DMS 273 treated with DMSO at 0.1 percent for 48 hours (cell line): ENCODE data around the gene RGS14.
"Not testable (repeated sequence)": the region's sequence is repeated elsewhere in the genome, so short reads cannot be mapped to it uniquely, and the experiment has no call there.

Experiments
- DNase-seq: peaks from one replicate; lab custom pipeline; 2025; lab: John Stamatoyannopoulos, UW

The RGS14 gene

DNA sequence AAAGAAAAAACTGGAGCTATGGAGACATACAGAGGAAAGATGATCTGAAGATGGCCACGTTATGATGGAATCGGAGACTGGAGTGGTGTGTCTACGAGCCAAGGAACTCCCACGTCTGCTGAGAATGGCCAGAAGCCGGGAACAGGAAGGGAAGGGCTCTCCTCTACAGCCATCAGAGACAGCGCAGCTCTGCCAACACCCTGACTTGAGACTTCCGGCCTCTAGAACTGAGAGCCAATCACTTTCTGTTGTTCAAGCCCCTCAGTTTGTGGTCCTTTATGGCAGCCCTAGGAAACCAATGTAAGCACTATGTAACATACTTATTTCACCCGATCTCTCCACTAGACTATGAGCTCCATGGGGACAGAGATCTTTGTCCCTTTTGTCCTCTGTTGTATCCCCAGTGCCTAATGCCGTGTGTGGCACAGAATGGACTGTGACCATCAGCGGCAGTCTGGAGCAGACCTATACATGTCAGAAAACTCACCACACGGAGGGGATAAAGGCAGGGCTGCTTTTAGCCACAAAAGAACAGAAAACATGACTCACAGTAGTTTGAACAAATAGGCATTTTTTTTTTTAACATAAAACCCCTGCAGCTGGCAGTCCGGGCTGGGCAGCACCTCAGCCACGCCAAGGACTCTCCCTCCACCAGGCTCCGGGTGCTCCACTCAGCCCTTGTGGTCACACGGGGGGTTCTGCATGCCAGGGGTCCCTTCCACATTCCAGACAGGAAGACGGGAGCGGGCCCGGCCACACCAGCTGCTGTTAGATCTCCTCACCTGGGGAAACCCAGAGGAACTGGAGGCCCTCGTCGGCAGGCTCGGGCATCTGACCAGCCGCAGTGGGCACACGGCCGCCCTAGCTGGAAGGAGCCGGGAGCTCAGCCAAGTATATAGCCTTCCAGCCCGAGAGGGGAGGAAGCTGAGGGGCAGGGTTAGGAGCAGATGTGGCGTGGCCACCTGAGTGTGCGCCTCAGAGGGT is 29.9 kb upstream of the RGS14 start:
- no peak for DNase-seq

- no peak for DNase-seq
These were observed 29.0 kb upstream of the RGS14 start for GRCh38 chr5:177328545-177329231.

- DNase-seq = no peak
These were observed 27.8 kb upstream of the RGS14 start for GRCh38 chr5:177329883-177330282.

DNA sequence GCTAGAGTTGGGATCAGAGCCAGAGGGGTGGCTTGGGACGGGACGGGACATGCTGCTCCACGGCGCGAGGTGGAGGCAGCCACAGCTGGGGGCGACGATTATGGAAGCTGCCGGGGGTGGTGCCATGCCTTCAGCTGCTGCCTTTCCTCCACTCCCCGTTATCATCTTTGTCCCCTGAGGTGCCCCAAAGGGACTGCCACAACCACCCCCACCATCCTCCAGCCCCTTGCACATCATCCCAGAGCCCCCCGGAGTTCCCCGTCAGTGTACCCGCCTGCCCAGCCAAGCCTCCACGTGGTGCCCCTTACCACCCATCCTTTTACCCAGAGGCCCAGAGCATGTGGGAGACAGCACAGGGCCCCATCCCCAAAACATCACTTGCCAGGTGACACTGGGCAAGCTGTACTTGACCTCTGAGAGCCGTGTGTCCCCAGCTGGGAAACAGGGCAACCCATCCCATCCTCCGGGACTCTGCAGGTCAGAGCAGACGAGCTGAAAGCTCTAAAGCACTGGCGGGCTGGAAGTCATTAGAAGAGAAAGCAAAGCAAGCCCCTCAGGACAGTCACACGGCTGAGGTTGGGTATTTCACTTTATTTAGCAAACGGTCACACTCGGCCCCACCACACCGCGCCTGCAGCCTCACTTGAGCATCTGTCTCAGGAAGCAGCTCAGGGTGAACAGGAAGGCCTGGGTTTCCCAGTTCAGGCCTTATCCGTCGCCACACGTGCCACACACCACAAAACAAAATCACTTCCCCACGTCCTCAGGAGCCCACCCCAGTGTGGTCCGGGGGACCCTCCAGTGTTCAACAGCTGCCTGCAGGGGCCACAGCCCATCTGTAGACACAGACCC is 26.5 kb upstream of the RGS14 start:
- DNase-seq = no peak

DNA sequence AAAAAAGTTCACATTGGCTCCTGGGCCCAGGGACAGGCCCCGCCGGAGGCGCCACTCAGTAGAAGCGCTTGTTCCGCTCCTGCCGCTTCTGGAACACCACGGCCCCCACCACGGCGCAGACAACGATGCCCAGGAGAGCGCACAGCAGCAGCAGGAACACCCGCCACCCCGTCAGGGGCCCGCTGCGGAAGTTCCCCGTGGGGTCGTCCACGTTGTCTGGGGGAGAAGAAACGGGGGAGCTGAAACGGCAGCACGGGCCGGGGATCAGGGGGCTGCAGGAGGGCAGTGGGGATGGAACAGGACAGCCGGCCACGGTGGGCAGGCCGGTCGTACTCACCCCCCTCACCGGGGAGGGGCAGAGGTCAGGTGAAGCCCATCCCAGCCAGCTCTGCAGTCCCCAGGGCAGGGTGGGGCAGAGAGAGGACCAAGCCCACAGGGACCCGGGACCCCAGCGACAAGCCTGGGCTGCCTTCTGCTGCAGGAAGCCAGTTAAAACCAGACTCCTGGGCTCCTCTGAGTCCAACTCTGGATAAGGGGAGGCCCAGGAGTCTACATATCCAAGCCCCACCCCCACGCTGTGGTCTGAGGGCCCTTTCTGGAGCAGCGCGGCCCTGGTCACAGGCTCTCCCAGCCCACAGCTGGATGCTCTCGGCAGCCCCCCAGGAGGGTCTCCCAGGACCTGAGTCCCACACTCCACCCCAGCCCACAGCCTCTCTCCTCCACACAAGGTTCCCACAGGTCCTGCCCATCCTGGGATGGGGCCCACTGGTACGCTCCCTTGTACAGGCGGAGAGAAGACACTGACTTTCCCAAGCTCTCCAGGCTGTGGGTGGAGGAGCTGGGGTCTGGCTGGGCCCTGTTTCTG is 25.5 kb upstream of the RGS14 start:
- no peak for DNase-seq

- no peak for DNase-seq
These were observed 24.8 kb upstream of the RGS14 start for GRCh38 chr5:177332896-177333260.

DNA sequence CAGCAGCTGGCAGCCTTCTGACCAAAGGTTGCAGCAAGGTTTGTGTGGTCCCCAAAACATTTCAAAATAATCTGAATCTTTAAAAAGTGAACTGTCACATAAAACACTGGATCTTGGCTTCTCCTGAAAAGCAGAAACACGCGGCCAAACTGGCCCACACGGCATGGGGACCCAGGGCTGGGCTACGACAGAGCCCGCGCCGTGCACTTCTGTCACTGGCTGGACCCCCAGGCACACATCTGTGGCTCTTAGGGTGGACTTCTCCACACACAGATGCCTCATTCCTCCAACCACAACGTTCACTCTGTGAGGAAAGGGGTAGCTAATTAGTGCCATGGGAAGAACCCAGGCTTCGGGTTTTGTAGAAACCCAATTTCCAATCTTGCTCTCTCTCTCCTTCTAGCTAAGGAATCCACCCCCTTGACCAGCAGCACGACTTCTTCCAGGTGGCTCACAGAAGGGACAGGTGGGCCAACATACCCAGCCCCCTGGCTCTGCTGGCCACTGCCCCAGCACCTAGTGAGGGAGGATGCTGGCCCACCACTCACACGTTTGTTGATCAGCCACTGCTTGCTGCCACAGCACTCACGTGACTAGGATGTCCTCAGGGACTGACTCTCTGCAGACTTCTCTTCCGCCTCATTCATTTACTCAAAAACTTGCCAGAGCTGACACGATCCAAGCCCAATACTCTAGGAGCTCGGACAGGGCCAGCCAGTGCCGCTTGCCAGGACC is 24.1 kb upstream of the RGS14 start:
- DNase-seq = no peak

- DNase-seq = no peak
These were observed 23.6 kb upstream of the RGS14 start for GRCh38 chr5:177334155-177334551.

DNA sequence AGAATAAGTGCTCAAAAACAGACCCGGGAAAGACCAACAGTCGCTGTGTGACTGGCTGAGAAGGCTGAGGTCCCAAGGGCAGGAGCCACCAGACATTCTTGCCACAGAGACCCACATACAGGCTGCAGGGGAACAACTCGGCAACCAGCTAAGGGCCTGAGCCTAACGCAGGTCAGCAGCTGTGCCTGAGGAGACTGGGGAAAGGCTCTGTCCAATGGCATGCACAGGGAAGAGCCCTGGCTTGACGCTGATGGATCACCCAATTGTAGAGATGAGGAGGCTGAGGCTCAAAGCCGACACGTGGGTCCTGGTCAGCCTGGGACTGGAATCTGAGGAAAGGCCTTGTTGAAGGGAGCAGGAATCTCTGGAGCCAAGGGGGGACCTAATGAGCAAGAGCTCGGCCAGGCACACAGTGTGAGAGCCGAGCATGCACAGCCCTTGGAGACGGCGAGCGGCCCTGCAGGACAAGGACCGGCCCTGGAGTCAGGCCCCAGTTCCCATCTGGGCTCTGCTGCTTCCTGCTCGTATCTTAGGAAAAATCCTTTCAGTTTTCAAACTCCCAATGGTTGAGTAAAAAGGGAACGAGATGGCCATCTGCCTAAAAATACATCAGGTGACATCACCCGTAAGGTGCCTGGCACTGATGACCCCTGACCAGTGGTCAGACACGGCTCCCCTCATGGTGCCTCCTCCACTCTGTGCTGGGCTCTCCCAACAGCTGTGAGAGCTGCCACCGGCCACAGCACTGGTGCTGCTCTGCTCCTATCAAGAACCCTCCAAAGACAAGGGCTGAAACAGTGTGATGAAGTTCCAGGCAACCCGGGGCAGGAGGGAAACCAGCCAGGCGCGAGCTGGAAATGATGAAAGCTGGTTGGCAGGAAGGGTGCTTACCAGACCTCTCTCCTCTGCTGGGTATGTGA is 22.7 kb upstream of the RGS14 start:
- DNase-seq = no peak

DNA sequence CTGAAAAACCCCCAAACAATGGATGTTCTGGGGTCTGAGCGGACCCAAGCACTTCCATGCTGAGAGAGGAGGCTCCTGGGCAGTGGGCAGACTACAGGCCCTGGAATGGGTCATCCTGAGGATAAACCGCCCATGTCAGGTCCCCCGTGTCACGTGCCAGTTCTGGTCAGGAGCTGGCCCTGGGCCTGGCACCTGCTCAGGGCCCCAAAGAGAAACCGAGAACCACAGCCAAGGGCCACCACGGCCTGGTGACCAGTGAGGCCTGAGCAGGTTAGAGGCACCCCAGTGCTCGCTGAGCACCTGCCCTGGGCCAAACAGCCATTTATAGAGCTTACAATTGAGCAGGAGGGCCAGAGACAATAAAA is 22.0 kb upstream of the RGS14 start:
- no peak for DNase-seq

GRCh38 chr5:177336112-177336511 is 21.6 kb upstream of the RGS14 start:
- DNase-seq = no peak

DNA sequence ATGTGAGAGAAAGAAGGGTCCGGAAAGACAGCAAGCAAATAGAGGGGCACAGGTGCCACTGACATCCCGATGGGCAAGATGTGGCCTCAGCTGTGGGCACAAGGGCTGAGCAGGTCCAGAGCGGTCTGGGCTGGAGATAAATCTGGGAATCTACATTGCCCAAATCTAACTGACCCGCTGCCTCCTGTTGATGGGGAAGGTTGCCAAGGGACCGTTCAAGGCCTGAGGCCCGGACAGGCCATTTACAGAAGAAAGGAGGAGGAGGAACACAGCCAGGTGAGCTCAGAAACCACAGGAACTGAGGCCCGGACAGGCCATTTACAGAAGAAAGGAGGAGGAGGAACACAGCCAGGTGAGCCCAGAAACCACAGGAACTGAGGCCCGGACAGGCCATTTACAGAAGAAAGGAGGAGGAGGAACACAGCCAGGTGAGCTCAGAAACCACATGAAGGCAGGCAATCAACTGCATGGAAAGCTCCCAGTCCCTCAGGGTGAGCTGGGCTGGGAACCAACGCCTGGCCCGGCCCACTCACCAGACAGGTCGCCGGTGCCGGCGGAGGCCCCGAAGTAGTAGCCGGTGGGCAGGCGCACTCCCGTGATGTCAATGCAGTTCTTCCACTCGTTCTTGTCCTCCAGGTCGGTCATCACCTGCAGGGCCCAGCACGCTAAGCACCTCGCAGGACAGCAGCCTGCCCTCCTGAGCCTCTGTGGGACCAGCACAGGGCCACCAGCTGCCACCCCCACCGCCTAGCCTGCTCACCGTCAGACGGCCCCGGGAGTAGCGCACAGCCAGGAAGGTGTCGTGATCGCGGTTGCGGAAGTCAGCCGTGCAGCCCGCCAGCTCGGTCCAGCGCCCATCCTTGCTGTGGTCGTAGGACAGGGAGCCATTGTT is 20.9 kb upstream of the RGS14 start:
- no peak for DNase-seq

DNA sequence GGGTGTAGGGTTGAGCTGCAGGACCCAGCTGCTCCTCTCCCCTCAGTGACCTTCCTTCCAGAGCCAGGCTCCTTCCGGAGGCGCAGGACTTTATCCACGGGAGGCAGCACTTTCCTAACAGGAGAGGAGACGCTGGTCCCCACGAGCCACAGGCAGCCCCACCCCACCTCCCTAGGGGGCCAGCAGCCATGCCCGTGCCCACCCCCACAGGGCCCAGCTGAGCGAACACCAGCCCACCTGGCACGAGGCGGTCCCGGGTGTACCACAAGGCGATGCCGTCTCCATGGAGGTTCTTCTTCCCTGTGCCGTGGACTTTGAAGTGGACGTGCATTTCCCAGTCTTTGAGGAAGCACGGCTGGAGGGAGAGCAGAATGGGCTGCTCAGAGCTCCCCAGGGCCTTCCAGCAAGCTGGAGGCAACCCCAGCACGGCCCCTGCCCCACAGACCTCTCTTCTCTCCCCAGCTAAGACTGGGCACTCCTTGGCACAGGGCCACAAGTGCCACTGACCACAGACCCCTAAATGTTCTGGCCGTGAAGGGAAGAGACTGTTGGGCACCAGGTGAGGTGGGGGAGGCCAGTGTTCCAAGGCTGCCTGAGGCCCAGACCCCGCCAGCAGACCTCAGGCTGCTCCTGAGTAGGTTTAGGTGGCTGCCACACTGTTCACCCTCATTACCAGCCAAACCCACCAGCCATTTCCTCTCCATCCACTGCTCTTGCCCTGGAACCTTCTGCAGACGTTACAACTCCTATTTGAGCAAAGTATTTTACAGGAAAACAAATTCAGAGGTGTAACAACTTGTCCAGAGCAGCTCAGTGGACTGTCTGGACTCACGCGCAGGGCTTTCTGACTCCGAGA is 19.2 kb upstream of the RGS14 start:
- no peak for DNase-seq

DNA sequence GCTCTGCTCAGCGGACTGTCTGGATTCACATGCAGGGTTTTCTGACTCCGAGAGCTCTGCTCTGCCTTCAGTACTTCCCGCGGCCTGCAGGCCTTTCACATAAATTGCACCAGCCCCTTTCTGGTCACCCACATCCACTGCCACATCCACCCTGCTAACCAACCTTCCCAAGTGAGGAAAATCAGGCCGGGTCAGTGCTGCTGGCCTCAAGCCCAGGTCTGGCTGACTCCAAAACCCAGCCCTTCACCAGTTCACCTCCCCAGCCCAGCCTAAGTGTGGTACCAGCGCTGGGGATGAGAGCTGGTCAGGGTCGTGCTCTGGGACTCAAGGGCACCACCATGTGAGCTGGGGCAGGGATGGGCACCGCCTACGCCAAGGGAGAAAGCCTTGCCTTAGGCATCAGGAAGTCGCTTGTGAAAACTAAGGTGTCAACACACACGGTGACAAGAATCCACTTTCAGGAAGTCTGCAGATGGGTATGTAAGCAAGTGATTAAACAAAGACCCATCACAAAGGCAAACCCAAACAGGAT is 18.6 kb upstream of the RGS14 start:
- no peak for DNase-seq

DNA sequence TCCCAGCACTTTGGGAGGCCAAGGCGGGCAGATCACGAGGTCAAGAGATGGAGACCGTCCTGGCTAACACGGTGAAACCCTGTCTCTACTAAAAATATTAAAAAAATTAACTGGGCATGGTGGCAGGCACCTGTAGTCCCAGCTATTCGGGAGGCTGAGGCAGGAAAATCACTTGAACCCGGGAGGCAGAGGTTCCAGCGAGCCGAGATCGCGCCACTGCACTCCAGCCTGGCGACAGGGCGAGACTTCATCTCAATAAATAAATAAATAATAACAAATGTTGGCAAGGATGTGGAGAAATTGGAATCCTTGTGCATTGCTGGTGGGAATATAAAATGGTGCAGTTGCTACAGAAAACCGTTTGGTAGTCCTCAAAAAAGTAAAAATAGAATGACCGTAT is 14.7 kb upstream of the RGS14 start:
- not testable (repeated sequence) for DNase-seq

DNA sequence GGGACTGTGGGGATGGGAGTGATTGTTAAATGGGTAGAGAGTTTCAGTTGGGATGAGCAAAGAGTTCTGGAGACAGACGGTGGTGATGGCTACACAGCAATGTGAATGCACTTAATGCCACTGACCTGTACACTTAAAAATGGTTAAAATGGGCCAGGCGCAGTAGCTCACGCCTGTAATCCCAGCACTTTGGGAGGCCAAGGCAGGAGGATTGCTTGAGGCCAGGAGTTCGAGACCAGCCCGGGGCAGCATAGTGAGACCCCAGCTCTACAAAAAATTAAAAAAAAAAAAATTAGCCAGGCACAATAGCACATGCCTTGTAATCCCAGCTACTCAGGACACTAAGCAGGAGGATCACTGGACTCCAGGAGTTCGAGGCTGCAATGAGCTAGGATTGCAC is 13.9 kb upstream of the RGS14 start:
- DNase-seq = no peak

DNA sequence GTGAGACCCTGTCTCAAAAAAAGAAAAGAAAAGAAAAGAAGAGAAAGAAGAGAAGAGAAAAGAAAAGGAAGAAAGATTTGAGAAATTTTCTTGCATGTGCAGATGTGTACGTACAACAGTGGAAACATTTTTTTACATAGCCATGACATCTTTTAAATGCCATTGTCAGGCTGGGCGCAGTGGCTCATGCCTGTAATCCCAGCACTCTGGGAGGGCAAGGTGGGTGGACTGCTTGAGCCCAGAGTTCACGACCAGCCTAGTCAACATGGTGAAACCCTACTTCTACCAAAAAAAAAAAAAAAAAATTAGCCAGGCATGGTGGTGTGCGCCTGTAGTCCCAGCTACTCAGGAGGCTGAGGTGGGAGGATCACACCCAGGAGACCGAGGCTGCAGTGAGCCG is 12.8 kb upstream of the RGS14 start:
- no peak for DNase-seq

GRCh38 chr5:177346820-177347219 is 10.9 kb upstream of the RGS14 start:
- no peak for DNase-seq
